ENCODE data around the gene KCTD21.

Gene KCTD21

DNA sequence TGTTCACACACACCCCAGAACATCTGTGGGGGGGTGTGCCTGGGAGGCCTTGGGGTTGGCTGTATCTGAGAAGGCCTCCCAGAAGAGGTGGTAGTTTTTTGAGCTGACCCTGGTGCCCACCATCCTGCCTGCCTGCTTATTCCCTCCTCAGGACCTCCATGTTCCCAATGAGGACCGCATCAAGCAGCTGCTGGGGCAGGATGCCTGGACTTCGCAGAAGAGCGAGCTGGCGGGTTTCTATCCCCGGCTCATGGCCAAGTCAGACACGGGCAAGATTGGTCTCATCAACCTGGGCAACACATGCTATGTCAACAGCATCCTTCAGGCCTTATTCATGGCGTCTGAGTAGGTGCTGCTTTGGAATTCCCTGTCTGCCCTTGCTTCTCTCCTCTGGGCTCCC lies 17.3 kb upstream of the KCTD21 start:
- TF ChIP-seq POLR2AphosphoS5 (IDR thresholded peaks at IDR 0.05; ENCODE audit: low read depth, low read length) (no peak), SIN3A (IDR thresholded peaks at IDR 0.05; ENCODE audit: borderline replicate concordance, insufficient read depth, low read length) (no peak), TAF1 (IDR thresholded peaks at IDR 0.05; ENCODE audit: borderline replicate concordance, insufficient read depth, low read length) (no peak), FOXP2 (optimal IDR thresholded peaks at IDR 0.05; ENCODE audit: borderline replicate concordance, extremely low read depth, extremely low read length, insufficient read depth) (no peak)

DNA sequence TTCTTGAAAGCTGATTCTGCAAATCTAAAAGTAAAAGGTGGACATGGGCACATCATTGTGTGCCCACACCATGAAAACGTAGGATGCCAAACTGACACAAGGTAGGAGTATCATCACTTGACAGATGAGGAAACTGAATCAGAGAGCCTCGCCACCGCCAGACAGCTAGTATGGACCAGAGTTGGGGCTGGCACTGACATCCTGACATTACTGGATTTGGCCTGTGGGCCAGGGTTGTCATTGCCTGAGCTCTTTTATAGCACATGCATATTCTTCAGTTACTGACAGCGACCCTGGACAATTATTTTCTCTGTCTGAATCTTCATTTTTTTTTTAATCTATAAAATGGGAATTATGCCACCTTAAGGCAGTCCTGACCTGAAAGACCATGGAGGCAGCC lies 16.8 kb upstream of the KCTD21 start:
- TF ChIP-seq, protein P1, sequence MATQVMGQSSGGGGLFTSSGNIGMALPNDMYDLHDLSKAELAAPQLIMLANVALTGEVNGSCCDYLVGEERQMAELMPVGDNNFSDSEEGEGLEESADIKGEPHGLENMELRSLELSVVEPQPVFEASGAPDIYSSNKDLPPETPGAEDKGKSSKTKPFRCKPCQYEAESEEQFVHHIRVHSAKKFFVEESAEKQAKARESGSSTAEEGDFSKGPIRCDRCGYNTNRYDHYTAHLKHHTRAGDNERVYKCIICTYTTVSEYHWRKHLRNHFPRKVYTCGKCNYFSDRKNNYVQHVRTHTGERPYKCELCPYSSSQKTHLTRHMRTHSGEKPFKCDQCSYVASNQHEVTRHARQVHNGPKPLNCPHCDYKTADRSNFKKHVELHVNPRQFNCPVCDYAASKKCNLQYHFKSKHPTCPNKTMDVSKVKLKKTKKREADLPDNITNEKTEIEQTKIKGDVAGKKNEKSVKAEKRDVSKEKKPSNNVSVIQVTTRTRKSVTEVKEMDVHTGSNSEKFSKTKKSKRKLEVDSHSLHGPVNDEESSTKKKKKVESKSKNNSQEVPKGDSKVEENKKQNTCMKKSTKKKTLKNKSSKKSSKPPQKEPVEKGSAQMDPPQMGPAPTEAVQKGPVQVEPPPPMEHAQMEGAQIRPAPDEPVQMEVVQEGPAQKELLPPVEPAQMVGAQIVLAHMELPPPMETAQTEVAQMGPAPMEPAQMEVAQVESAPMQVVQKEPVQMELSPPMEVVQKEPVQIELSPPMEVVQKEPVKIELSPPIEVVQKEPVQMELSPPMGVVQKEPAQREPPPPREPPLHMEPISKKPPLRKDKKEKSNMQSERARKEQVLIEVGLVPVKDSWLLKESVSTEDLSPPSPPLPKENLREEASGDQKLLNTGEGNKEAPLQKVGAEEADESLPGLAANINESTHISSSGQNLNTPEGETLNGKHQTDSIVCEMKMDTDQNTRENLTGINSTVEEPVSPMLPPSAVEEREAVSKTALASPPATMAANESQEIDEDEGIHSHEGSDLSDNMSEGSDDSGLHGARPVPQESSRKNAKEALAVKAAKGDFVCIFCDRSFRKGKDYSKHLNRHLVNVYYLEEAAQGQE (IDR thresholded peaks at IDR 0.05; ENCODE audit: insufficient read depth in 1 of 2, low read depth in 2 of 2, low read length in 2 of 2) = no peak
- TF ChIP-seq SIN3A (IDR thresholded peaks at IDR 0.05; ENCODE audit: borderline replicate concordance, insufficient read depth, low read length) (no peak), TAF1 (IDR thresholded peaks at IDR 0.05; ENCODE audit: borderline replicate concordance, insufficient read depth, low read length) (no peak), FOXP2 (optimal IDR thresholded peaks at IDR 0.05; ENCODE audit: borderline replicate concordance, extremely low read depth, extremely low read length, insufficient read depth) (no peak), POLR2AphosphoS5 (IDR thresholded peaks at IDR 0.05; ENCODE audit: low read depth, low read length) (no peak)

DNA sequence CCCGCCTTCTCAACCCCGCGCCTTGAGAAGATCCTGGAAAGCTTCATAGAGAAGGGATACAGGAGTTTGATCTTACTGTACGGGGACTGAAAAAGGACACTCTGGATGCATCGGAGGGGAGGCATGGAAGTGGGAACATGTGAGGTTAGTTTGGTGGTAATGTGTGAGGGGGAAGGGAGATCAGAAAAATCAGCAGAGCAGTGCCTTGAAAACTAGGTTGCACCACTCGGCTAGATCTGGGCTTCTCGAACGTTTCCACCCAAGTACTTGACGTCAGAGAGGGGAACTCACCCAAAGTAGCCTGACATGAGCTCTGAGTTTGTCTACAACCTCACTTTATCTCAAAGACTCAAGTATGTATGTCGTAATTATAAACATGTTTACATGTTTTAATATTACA lies 14.8 kb upstream of the KCTD21 start:
- no peak for TF ChIP-seq TAF1 (IDR thresholded peaks at IDR 0.05; ENCODE audit: borderline replicate concordance, insufficient read depth, low read length)
- no peak for TF ChIP-seq FOXP2 (optimal IDR thresholded peaks at IDR 0.05; ENCODE audit: borderline replicate concordance, extremely low read depth, extremely low read length, insufficient read depth)
- no peak for TF ChIP-seq POLR2AphosphoS5 (IDR thresholded peaks at IDR 0.05; ENCODE audit: low read depth, low read length)
- TF ChIP-seq SIN3A (IDR thresholded peaks at IDR 0.05; ENCODE audit: borderline replicate concordance, insufficient read depth, low read length) = no peak
- TF ChIP-seq, protein P1 (IDR thresholded peaks at IDR 0.05; ENCODE audit: insufficient read depth in 1 of 2, low read depth in 2 of 2, low read length in 2 of 2) = no peak

DNA sequence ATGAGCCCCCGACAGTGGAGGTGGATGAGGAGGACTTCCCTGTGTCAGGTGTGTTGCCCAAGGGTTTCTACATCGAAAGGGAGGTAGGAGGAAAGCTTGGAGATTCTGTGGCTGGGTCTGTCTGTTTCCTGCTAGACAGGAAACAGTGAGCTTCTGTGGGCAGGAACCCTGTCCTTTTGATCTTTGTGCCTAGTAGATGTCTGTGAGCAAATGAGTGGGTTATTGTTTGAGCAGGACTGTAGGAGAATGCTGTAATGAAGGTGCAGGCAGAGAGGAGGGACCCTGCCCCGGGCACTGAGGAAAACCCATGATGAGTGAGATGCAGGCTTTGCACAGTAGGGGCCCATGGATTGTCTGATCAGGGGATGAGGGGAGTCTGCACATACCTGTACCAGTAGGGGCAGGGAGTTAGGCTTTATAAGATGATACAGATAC lies 14.3 kb upstream of the KCTD21 start:
- no peak for TF ChIP-seq SIN3A (IDR thresholded peaks at IDR 0.05; ENCODE audit: borderline replicate concordance, insufficient read depth, low read length)
- no peak for TF ChIP-seq FOXP2 (optimal IDR thresholded peaks at IDR 0.05; ENCODE audit: borderline replicate concordance, extremely low read depth, extremely low read length, insufficient read depth)
- no peak for TF ChIP-seq TAF1 (IDR thresholded peaks at IDR 0.05; ENCODE audit: borderline replicate concordance, insufficient read depth, low read length)
- no peak for TF ChIP-seq POLR2AphosphoS5 (IDR thresholded peaks at IDR 0.05; ENCODE audit: low read depth, low read length)
- TF ChIP-seq, protein P1 (IDR thresholded peaks at IDR 0.05; ENCODE audit: insufficient read depth in 1 of 2, low read depth in 2 of 2, low read length in 2 of 2) = no peak

DNA sequence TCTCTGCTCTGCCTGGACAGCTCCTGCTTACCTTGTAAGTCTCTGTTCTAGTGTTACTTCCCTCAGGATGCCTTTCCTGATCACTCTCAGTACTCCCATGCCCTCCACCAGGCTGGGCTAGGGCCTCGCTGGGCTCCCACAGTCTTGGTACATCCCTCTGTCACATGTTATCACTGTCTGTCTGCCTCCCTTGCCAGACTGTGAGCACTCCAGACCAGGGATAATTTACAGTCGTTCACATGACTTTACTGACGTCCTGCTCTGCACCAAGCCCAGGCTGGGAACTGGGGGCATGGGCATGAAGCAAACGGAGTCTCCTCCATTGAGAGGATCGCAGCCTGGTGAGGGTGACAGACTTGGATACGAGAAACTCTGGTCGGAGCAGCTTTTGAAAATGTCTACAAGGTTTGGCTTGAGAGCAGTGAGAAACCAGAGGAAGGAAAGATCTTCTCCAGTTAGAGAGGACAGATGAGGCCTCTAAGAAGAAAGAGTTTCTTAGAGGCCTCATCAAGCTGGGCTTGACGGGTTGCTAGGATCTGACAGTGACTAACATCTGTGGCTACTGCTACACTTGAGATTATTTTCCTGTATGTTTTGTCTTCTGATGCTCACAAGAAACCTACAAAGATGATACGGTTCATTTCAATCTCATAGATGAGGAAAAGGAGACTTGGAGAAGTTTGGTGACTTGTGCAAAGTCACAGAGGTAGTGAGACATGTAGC lies 12.8 kb upstream of the KCTD21 start:
- TF ChIP-seq, protein P1 (IDR thresholded peaks at IDR 0.05; ENCODE audit: insufficient read depth in 1 of 2, low read depth in 2 of 2, low read length in 2 of 2) = no peak
- TF ChIP-seq POLR2AphosphoS5 (IDR thresholded peaks at IDR 0.05; ENCODE audit: low read depth, low read length) = no peak
- no peak for TF ChIP-seq SIN3A (IDR thresholded peaks at IDR 0.05; ENCODE audit: borderline replicate concordance, insufficient read depth, low read length)
- TF ChIP-seq TAF1 (IDR thresholded peaks at IDR 0.05; ENCODE audit: borderline replicate concordance, insufficient read depth, low read length) = no peak
- TF ChIP-seq FOXP2 (optimal IDR thresholded peaks at IDR 0.05; ENCODE audit: borderline replicate concordance, extremely low read depth, extremely low read length, insufficient read depth) = no peak
